Colon (tissue), 2 donors: ENCODE data around the gene RGS8.

Source experiments
- FAIRE-seq: peaks from 2 replicates; lab custom pipeline; 2012; peaks lifted over from hg19 to GRCh38; lab: Jason Lieb, UNC
- donor health status: control.
- donor health status: control.

Gene RGS8

GRCh38 chr1:182637769-182638168 lies 46.6 kb downstream of the RGS8 start:
- no peak for FAIRE-seq

- FAIRE-seq = no peak
Measured at GRCh38 chr1:182635871-182636270, 48.5 kb downstream of the RGS8 start.
